Endodermal cell (in vitro differentiated cells): ENCODE data around the gene SLC29A4. TPM values are rescaled to one million over a fixed set of nuclear protein-coding genes. Genes with fewer than 3 reads are reported as not detected.
"Not testable (repeated sequence)": the region's sequence is repeated elsewhere in the genome, so short reads cannot be mapped to it uniquely, and the experiment has no call there.

Source experiments
- DNase-seq: peaks from one replicate; pipeline ENCODE4 v3.0.0-alpha.2; 2017
- H3K27ac ChIP-seq: 2 replicates; pipeline ENCODE4 v1.5.1; 2013; ENCODE audit warnings: mild to moderate bottlenecking, low read depth, low read length, moderate library complexity
- H3K27me3 ChIP-seq: 2 replicates; pipeline ENCODE4 v1.6.1; 2013; ENCODE audit warnings: mild to moderate bottlenecking, low read length, moderate library complexity; ENCODE audit not compliant: insufficient read depth, control insufficient read depth, poor library complexity, severe bottlenecking
- H3K36me3 ChIP-seq: 2 replicates; pipeline ENCODE4 v1.7.0; 2013; ENCODE audit warnings: mild to moderate bottlenecking, low read length, moderate library complexity; ENCODE audit not compliant: control insufficient read depth, insufficient read depth
- H3K4me1 ChIP-seq: one replicate; pipeline ENCODE4 v1.7.0; 2013; ENCODE audit warnings: low read length; ENCODE audit not compliant: control insufficient read depth, insufficient read depth
- H3K4me3 ChIP-seq: 2 replicates; pipeline ENCODE4 v1.5.1; 2013; ENCODE audit warnings: mild to moderate bottlenecking, low read length, moderate library complexity
- H3K9ac ChIP-seq: 2 replicates; pipeline ENCODE4 v1.6.1; 2013; ENCODE audit warnings: mild to moderate bottlenecking, low read length, moderate library complexity; ENCODE audit not compliant: poor library complexity, severe bottlenecking; ENCODE audit errors: extremely low read depth
- H3K9me3 ChIP-seq: 2 replicates; pipeline ENCODE4 v1.6.1; 2013; ENCODE audit warnings: mild to moderate bottlenecking, low read length, moderate library complexity; ENCODE audit not compliant: control insufficient read depth
- H3K27ac Mint-ChIP-seq: 2 replicates; pipeline ENCODE4 v1.8.0; 2020; ENCODE audit warnings: mixed read lengths
- H3K27me3 Mint-ChIP-seq: 2 replicates; pipeline ENCODE4 v1.8.0; 2021; ENCODE audit warnings: mild to moderate bottlenecking, mixed read lengths; ENCODE audit not compliant: insufficient read depth
- H3K36me3 Mint-ChIP-seq: 2 replicates; pipeline ENCODE4 v1.8.0; 2020; ENCODE audit warnings: low read depth, mixed read lengths
- H3K4me1 Mint-ChIP-seq: 2 replicates; pipeline ENCODE4 v1.8.0; 2020; ENCODE audit warnings: mixed read lengths
- H3K4me3 Mint-ChIP-seq: 2 replicates; pipeline ENCODE4 v1.8.0; 2020; ENCODE audit warnings: mild to moderate bottlenecking, moderate library complexity, mixed read lengths
- H3K9me3 Mint-ChIP-seq: 2 replicates; pipeline ENCODE4 v1.8.0; 2020; ENCODE audit warnings: mild to moderate bottlenecking, mixed read lengths
- WGBS, 2 experiments: methylation state at CpG; one replicate each; pipeline versions ENCODE4 v1.1.5 to v1.1.7; 2013; ENCODE audit warnings: missing lambda C conversion rate in 2 of 2, mixed read lengths in 1 of 2; ENCODE audit not compliant: insufficient coverage in 1 of 2, insufficient read length in 1 of 2; 5-methylcytosine and 5-hydroxymethylcytosine counted together
- total RNA-seq, 2 donors: library from RNA; stranded (reverse); fragmentation: NEBNext Ultra II Directional in 1 of 2; extraction: Animal tissue kit (Norgen Biotek cat#: 25700) in 1 of 2; gene quantifications; 2 replicates in 1 of 2; 3 replicates in 1 of 2; pipeline ENCODE4 v1.2.1, GENCODE V29; 2021
- TF ChIP-seq, protein P1 (sequence below): fragments of 200-600 bp; sonication (generic); conservative IDR thresholded peaks from 2 replicates; pipeline ENCODE4 v1.5.0; 2021; ENCODE audit warnings: antibody characterized with exemption, mild to moderate bottlenecking

The SLC29A4 gene
- total RNA-seq, 2 donors from 2014 or later, result 15.0 to 23.8 TPM

DNA sequence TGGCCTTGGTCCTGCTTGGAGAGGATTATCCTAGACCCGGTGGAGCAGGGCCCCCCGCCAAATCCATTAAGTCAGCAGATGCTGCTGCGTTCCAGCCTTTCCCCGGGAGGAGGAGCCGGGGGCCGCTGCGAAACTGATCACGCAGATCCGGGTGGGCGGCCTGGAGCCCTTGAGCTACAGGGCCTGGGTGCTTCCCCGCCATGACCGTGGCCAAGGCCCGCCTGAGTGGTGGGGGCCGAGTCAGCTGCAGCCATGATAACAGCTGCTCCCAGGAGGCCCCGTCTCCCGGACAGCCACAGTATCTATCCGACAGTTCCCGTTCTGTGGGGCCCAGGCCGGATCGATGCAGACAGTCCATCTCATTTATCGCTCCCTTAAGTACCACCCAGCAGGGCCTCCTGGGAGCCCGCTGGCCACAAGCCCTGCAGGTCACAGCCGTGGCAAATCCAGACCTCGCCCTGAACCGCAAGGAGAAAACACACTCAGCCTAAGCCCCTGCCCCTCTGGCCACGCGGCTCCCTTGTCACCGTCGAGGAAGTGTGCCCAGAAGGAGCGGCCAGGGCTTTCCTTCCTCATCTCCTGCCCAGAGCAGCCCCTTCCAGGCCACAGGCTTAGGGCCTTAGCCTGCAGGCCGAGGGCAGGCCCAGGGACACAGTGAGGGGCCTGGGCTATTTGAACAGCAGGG lies 34.4 kb upstream of the SLC29A4 start:
- H3K4me3 ChIP-seq, result no peak overlapping the region
- Mint-ChIP-seq H3K27me3 (peaks cover 1% of the 10 kb centered on the region), H3K36me3 (no peaks in the 10 kb centered on the region), H3K9me3 (peaks cover 12% of the 10 kb centered on the region), H3K4me1 (peaks cover 8% of the 10 kb centered on the region), H3K27ac (no peak overlapping the region), H3K4me3 (no peak overlapping the region)
- no peaks in the 10 kb centered on the region for H3K9me3 ChIP-seq
- no peaks in the 10 kb centered on the region for H3K4me1 ChIP-seq
- TF ChIP-seq, protein P1, sequence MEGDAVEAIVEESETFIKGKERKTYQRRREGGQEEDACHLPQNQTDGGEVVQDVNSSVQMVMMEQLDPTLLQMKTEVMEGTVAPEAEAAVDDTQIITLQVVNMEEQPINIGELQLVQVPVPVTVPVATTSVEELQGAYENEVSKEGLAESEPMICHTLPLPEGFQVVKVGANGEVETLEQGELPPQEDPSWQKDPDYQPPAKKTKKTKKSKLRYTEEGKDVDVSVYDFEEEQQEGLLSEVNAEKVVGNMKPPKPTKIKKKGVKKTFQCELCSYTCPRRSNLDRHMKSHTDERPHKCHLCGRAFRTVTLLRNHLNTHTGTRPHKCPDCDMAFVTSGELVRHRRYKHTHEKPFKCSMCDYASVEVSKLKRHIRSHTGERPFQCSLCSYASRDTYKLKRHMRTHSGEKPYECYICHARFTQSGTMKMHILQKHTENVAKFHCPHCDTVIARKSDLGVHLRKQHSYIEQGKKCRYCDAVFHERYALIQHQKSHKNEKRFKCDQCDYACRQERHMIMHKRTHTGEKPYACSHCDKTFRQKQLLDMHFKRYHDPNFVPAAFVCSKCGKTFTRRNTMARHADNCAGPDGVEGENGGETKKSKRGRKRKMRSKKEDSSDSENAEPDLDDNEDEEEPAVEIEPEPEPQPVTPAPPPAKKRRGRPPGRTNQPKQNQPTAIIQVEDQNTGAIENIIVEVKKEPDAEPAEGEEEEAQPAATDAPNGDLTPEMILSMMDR, result no peak
- 91 to 96% methylated on average over 16 to 31 of the region's 31 CpGs for WGBS, 2 experiments
- H3K27ac ChIP-seq, result no peak overlapping the region
- no peaks in the 10 kb centered on the region for H3K36me3 ChIP-seq
- no peaks in the 10 kb centered on the region for H3K27me3 ChIP-seq
- H3K9ac ChIP-seq, result no peak overlapping the region
- DNase-seq, result no peak

DNA sequence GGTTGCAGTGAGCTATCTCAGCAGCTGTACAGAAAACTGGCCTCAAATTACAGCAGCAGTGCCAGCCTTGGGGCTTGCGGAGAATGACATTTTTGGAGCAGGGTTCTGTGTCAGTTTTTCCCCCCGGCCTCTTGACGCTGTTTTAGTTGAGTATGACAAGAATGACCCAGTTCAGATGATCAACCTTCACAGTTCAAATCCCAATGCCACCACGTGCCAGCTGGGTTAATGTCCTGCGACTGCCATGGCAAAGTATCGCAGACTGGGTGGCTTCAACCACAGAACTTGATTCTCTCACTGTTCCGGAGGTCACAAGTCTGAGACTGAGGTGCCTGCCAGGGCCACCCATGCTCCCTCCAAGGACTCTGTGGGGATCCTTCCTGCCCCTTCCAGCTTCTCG lies 32.0 kb upstream of the SLC29A4 start:
- not testable (repeated sequence) for H3K27me3 ChIP-seq, H3K27ac Mint-ChIP-seq, H3K9ac ChIP-seq, H3K4me3 Mint-ChIP-seq, H3K4me1 ChIP-seq, H3K4me3 ChIP-seq, H3K36me3 Mint-ChIP-seq, H3K36me3 ChIP-seq, DNase-seq, H3K27ac ChIP-seq, H3K9me3 ChIP-seq, H3K27me3 Mint-ChIP-seq
- peaks cover 12% of the 10 kb centered on the region for H3K4me1 Mint-ChIP-seq
- H3K9me3 Mint-ChIP-seq, result peaks cover 11% of the 10 kb centered on the region
- WGBS, 2 experiments, result 88 to 92% methylated on average over 8 of the region's 8 CpGs

DNA sequence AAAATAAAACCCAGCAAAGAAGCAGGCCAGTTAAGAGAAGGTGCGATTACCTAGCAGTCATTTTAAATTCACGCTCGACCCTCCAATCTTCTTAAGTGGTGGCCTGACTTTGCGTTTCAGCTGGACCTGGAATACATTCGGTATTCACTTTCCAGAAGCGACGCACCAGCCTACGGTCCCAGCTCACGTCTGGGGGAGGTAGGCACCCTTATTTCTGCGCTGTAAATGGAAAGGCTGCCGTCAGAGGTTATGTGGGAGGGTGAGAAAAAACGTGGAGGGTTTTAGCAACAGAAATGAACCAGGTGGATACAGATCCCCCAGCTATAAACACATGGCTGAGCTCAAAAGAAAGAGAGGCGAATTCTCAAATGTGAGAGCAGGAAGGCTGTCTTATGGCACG lies 29.2 kb upstream of the SLC29A4 start:
- H3K36me3 ChIP-seq, H3K4me3 Mint-ChIP-seq, H3K27me3 ChIP-seq, H3K27me3 Mint-ChIP-seq, H3K27ac ChIP-seq, DNase-seq, H3K9me3 Mint-ChIP-seq, H3K36me3 Mint-ChIP-seq, H3K4me3 ChIP-seq, H3K9me3 ChIP-seq, H3K4me1 ChIP-seq, H3K9ac ChIP-seq: not testable (repeated sequence)
- peak overlapping the region; percentile 55 for H3K27ac Mint-ChIP-seq
- H3K4me1 Mint-ChIP-seq, result peaks cover 10% of the 10 kb centered on the region
- WGBS, 2 experiments, result 68 to 71% methylated on average over 8 to 14 of the region's 14 CpGs

DNA sequence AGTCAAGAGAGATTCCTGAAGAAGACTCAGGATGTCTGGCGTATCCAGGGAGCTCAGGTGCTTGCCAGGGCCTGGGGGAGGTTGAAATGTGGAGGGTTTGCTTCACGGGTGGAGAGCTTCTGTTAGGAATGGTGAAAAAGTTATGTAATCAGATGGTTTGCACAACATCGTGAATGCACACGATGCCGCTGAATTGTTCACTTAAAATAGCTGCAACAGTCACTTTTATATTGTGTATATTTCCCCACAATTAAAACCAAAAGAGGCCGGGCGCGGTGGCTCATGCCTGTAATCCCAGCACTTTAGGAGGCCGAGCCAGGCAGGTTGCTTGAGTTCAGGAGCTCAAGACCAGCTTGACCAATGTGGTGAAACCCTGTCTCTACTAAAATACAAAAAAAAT lies 28.4 kb upstream of the SLC29A4 start:
- not testable (repeated sequence) for H3K4me3 Mint-ChIP-seq, H3K4me3 ChIP-seq, H3K36me3 ChIP-seq, H3K27me3 ChIP-seq, H3K27ac ChIP-seq, H3K27me3 Mint-ChIP-seq, H3K27ac Mint-ChIP-seq, H3K9ac ChIP-seq, DNase-seq, H3K4me1 ChIP-seq, H3K9me3 Mint-ChIP-seq, H3K9me3 ChIP-seq, H3K36me3 Mint-ChIP-seq
- H3K4me1 Mint-ChIP-seq, result peaks cover 10% of the 10 kb centered on the region
- 90 to 94% methylated on average over 2 to 8 of the region's 9 CpGs for WGBS, 2 experiments
